Activated B cell treated with CpG ODN at 0.5 μM for 24 hours (primary cell): ENCODE results near the gene ZNF598. TPM values are rescaled to one million over a fixed set of nuclear protein-coding genes. Genes with fewer than 3 reads are reported as not detected.

Experiments
- ATAC-seq: fragments of 200-7000 bp; cut with Tn5 transposase; one replicate; pipeline ENCODE4 v1.10.0; 2021; ENCODE audit warnings: low read depth, mild to moderate bottlenecking, moderate library complexity
- CTCF ChIA-PET: fragments of 350-600 bp; sonication (Branson Sonifier 250); formaldehyde crosslinking; loops from one replicate; lab custom pipeline; 2021; ENCODE audit warnings: antibody characterized with exemption; lab: Charles Lee
- POLR2A ChIA-PET: fragments of 350-600 bp; sonication (Branson Sonifier 250); formaldehyde crosslinking; loops from one replicate; lab custom pipeline; 2021; ENCODE audit warnings: antibody characterized with exemption; lab: Charles Lee
- DNase-seq: peaks from one replicate; pipeline ENCODE4 v3.0.0; 2022
- H3K27ac Mint-ChIP-seq: one replicate; pipeline ENCODE4 v1.8.0; 2020; ENCODE audit warnings: mixed read lengths
- H3K27me3 Mint-ChIP-seq: one replicate; pipeline ENCODE4 v1.8.0; 2021; ENCODE audit warnings: mixed read lengths
- H3K36me3 Mint-ChIP-seq: one replicate; pipeline ENCODE4 v1.8.0; 2021; ENCODE audit warnings: low read depth, mixed read lengths
- H3K4me1 Mint-ChIP-seq: one replicate; pipeline ENCODE4 v1.8.0; 2021; ENCODE audit warnings: mixed read lengths
- H3K4me3 Mint-ChIP-seq: one replicate; pipeline ENCODE4 v1.8.0; 2020; ENCODE audit warnings: mild to moderate bottlenecking, mixed read lengths
- H3K9me3 Mint-ChIP-seq: one replicate; pipeline ENCODE4 v1.8.0; 2020; ENCODE audit warnings: mixed read lengths
- CTCF ChIP-seq: fragments of 200-600 bp; IDR thresholded peaks from one replicate; pipeline ENCODE4 v1.8.0; 2022; ENCODE audit warnings: antibody characterized with exemption, mild to moderate bottlenecking
- intact Hi-C: fragments of 100-400 bp; cut with micrococcal nuclease; formaldehyde crosslinking; loops from one replicate; pipeline ENCODE4 v1.15.1; 2024
- total RNA-seq: library from RNA; stranded (reverse); gene quantifications from 2 replicates; pipeline ENCODE4 v1.2.3, GENCODE V29; 2022

Gene ZNF598
- total RNA-seq, 1 donor from 2014 or later, result 59.3 TPM

- peak overlapping the region; percentile 24 for H3K4me3 Mint-ChIP-seq
- H3K27ac Mint-ChIP-seq, result no peak overlapping the region
- no peaks in the 10 kb centered on the region for H3K9me3 Mint-ChIP-seq
- ChIA-PET POLR2A (interaction anchor here (0.5 kb wide), 1 partner anchor 11 kb away, joined by 3 read pairs; no protein-coding TSS in a partner anchor), CTCF (no interaction called here)
- TF ChIP-seq CTCF, result no peak
- intact Hi-C loops, result loop anchor here (5.0 kb wide), 2 partner anchors 201 to 676 kb away; partner anchors contain the start of genes KCTD5 and MLST8
- H3K4me1 Mint-ChIP-seq, result peaks cover 47% of the 10 kb centered on the region
- no peaks in the 10 kb centered on the region for H3K27me3 Mint-ChIP-seq
- ATAC-seq (no peak), DNase-seq (no peak)
- peaks cover 23% of the 10 kb centered on the region for H3K36me3 Mint-ChIP-seq
Measured at GRCh38 chr16:2006317-2006716, 3.3 kb downstream of the ZNF598 start.

- no peak overlapping the region for H3K4me3 Mint-ChIP-seq
- no peaks in the 10 kb centered on the region for H3K9me3 Mint-ChIP-seq
- no peak overlapping the region for H3K27ac Mint-ChIP-seq
- ATAC-seq (no peak), DNase-seq (no peak)
- no peak for TF ChIP-seq CTCF
- ChIA-PET CTCF (interaction anchor here (1.0 kb wide), 1 partner anchor 14 kb away, joined by 3 read pairs; no protein-coding TSS in a partner anchor), POLR2A (interaction anchor here (0.6 to 3.3 kb wide), 4 partner anchors 14 to 295 kb away, joined by 6 to 36 read pairs (median 12); partner anchors contain the start of genes RAB26 and TRAF7)
- peaks cover 47% of the 10 kb centered on the region for H3K4me1 Mint-ChIP-seq
- intact Hi-C loops, result loop anchor here (5.0 kb wide), 2 partner anchors 202 to 677 kb away; partner anchors contain the start of genes KCTD5 and MLST8
- H3K27me3 Mint-ChIP-seq, result no peaks in the 10 kb centered on the region
- peaks cover 29% of the 10 kb centered on the region for H3K36me3 Mint-ChIP-seq
Measured at GRCh38 chr16:2005646-2006045, 4.0 kb downstream of the ZNF598 start.

GRCh38 chr16:2004795-2005517 lies 4.7 kb downstream of the ZNF598 start:
- Mint-ChIP-seq H3K27me3 (no peaks in the 10 kb centered on the region), H3K4me3 (no peak overlapping the region), H3K27ac (no peak overlapping the region), H3K9me3 (no peaks in the 10 kb centered on the region), H3K36me3 (peaks cover 34% of the 10 kb centered on the region), H3K4me1 (peaks cover 41% of the 10 kb centered on the region)
- ATAC-seq (no peak), DNase-seq (no peak)
- intact Hi-C loops, result loop anchor here (1.0 to 5.0 kb wide), 5 partner anchors 13 to 677 kb away; partner anchors contain the start of genes KCTD5 and MLST8
- ChIA-PET CTCF (interaction anchor here (0.7 to 3.0 kb wide), 10 partner anchors 10 to 482 kb away, joined by 3 to 25 read pairs (median 4); partner anchors contain the start of genes ECI1, NPW, NTHL1 and TRAF7), POLR2A (interaction anchor here (0.9 to 3.3 kb wide), 5 partner anchors 14 to 149 kb away, joined by 4 to 36 read pairs (median 16); partner anchors contain the start of genes RAB26, RPS2 and TRAF7)
- TF ChIP-seq CTCF, result no peak

- peak; percentile 99 for ATAC-seq
- Mint-ChIP-seq H3K4me1 (peaks cover 38% of the 10 kb centered on the region), H3K9me3 (no peaks in the 10 kb centered on the region), H3K36me3 (peaks cover 36% of the 10 kb centered on the region), H3K27me3 (no peaks in the 10 kb centered on the region), H3K4me3 (no peak overlapping the region), H3K27ac (no peak overlapping the region)
- DNase-seq, result peak; percentile 80
- intact Hi-C loops, result loop anchor here (1.0 to 5.0 kb wide), 3 partner anchors 12 to 498 kb away; no protein-coding TSS in a partner anchor
- ChIA-PET CTCF (interaction anchor here (0.6 to 3.0 kb wide), 16 partner anchors 10 to 483 kb away, joined by 3 to 25 read pairs (median 4); partner anchors contain the start of genes ECI1, GFER, NPW and NTHL1), POLR2A (interaction anchor here (0.9 to 3.3 kb wide), 7 partner anchors 13 to 150 kb away, joined by 3 to 36 read pairs (median 6); partner anchors contain the start of genes NOXO1, NTHL1, RAB26 and RPS2)
- peak; percentile 47 for TF ChIP-seq CTCF
Measured at GRCh38 chr16:2003827-2004641, 5.6 kb downstream of the ZNF598 start.
